ENCODE measurements around the gene SMURF1. TPM values are rescaled to one million over a fixed set of nuclear protein-coding genes. Genes with fewer than 3 reads are reported as not detected.

Gene SMURF1
- total RNA-seq, 2 experiments from 2014 or later, result 15.9 to 17.6 TPM

DNA sequence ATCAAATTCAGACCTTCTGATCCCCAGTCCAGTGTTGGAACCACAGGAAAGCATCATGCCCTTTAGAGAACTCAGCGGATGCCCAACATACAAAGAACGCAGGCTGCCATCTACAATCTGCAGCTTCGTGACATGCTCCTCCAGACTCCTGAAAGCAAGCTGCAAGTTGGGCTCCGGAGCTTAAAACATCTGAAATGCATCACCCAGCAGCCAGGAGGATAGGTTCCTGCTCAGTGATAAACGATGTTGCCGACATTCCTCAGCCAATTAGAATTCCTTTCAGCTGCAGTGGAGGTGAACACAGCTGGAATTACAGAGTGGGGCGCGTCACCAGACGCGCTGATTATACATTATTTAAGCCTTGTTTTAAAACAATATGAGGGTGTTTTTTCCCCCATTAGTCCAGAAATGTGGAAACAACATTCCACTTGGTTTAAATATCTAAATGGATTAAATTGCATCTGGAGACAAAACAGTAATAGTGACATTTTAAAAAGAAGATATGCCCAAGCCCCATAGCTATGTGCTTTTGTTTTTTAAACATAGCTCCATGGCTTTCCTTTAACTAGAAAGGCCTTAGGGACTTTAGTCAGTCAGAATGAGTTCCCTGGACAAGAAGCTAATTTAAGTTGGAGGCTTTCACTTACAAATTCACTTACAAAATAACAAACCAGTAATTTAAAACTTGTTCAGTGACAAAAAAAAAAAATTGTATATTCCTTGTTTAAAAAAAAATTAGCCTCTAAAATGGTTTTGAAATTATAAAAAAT, 6.3 kb downstream of the SMURF1 start:
- Mint-ChIP-seq H3K27ac (no peak overlapping the region), H3K36me3 (ENCODE audit: low read depth) (peaks cover 10% of the 10 kb centered on the region), H3K9me3 (no peaks in the 10 kb centered on the region), H3K4me1 (peaks cover 40% of the 10 kb centered on the region), H3K27me3 (no peaks in the 10 kb centered on the region), H3K4me3 (no peak overlapping the region)
- CTCF ChIA-PET, result no interaction called here
- no peak for DNase-seq
- POLR2A ChIA-PET, result interaction anchor here (1.0 to 1.1 kb wide), 2 partner anchors 188 to 420 kb away, joined by 3 read pairs; partner anchors contain the start of gene ARPC1A

DNA sequence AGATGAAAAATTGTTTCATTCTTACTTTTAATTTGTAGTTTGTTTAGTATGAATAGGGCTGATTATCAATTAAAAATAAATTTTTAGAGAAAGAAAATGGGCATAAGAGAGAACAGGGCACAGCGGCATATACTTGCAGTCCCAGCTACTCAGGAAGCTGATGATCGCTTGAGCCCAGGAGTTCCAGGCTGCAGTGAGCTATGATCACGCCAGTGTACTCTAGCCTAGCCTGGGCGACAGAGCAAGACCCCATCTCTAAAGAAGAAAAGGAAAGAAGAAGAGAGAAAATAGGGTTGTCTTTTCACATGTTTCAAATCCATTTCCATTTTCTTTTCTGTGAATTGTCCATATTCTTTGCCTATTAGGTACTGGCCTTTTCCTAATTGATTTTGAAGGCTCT, 8.0 kb downstream of the SMURF1 start:
- Mint-ChIP-seq H3K27me3 (no peaks in the 10 kb centered on the region), H3K27ac (no peak overlapping the region), H3K4me1 (peaks cover 31% of the 10 kb centered on the region), H3K36me3 (ENCODE audit: low read depth) (peaks cover 4% of the 10 kb centered on the region), H3K9me3 (no peaks in the 10 kb centered on the region), H3K4me3 (no peak overlapping the region)
- no peak for DNase-seq
- CTCF ChIA-PET, result no interaction called here
- POLR2A ChIA-PET, result no interaction called here

DNA sequence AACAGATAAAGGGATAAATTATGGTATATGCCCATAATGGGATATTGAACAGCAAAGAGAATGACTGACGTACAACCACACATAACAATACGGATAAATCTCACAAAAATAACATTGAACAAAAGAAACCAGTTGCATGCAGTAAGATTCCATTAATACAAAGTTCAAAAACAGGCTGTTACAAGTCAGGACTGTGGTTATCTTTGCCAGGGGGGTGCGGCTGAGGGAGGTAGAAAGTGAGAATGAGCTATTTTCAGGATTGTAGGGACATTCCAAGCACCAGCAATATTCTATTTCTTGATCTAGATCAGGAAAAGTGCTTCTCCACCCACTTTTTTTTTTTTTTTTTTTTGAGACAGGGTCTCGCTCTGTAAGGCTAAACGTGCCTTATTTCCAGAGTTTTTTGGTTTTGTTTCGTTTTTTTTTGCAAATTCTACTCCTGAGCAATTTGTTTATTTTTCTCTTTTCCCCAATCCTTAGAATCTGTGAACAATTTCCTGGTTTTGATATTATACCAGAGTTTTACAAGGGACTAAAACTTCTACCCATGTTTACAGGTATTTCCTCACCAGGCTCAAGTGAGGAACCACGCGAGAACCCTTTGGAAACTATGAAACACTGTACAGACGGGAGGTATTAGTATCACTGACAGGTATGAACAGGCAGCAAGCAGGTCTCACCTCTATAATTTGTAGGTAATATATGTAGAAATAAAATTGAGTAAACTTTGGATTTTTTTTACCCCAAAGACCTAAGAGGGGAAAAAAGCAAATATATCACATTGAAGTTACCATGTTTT, 9.9 kb downstream of the SMURF1 start:
- no peak for DNase-seq
- ChIA-PET POLR2A (no interaction called here), CTCF (no interaction called here)
- no peak overlapping the region for H3K27ac Mint-ChIP-seq
- no peaks in the 10 kb centered on the region for H3K27me3 Mint-ChIP-seq
- H3K4me1 Mint-ChIP-seq, result peaks cover 19% of the 10 kb centered on the region
- no peaks in the 10 kb centered on the region for H3K36me3 Mint-ChIP-seq (ENCODE audit: low read depth)
- H3K4me3 Mint-ChIP-seq, result no peak overlapping the region
- no peaks in the 10 kb centered on the region for H3K9me3 Mint-ChIP-seq

DNA sequence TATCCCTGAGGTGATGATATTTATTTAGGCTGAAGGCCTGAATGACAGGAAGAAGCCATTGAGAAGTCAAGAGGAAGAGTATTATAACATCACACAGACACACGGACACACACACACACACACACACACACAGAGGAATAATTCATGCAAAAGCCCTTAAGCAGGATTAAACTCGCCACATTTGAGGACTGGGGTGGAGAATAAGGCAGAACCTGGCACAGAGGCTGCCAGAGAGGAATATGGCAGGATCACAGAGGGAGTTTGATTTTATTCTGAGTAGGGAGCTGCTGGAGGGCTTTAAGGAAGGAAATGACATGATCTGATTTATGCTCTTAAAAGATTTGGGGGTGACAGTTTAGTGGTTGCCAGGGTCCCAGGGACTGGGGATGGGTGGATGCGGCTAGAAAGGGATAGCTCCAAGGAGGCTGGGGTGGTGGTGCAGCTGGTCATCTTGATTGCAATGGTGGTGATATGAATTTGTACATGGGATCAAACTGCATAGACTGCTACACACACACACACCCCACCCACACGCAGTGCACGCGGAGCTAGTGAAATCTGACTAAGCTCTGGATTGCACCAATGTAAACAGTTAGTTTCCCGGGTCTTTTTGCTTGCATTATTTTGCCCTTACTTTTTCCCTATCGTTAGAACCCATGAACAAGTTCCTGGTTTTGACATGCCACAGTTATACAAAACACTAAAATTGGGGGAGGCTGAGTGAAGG, 11.2 kb downstream of the SMURF1 start:
- no peak overlapping the region for H3K27ac Mint-ChIP-seq
- no peak overlapping the region for H3K4me3 Mint-ChIP-seq
- H3K36me3 Mint-ChIP-seq (ENCODE audit: low read depth), result no peaks in the 10 kb centered on the region
- H3K9me3 Mint-ChIP-seq, result no peaks in the 10 kb centered on the region
- ChIA-PET CTCF (no interaction called here), POLR2A (interaction anchor here (1.7 kb wide), 1 partner anchor 9 kb away, joined by 5 read pairs; no protein-coding TSS in a partner anchor)
- H3K4me1 Mint-ChIP-seq, result peaks cover 11% of the 10 kb centered on the region
- no peak for DNase-seq
- H3K27me3 Mint-ChIP-seq, result no peaks in the 10 kb centered on the region

DNA sequence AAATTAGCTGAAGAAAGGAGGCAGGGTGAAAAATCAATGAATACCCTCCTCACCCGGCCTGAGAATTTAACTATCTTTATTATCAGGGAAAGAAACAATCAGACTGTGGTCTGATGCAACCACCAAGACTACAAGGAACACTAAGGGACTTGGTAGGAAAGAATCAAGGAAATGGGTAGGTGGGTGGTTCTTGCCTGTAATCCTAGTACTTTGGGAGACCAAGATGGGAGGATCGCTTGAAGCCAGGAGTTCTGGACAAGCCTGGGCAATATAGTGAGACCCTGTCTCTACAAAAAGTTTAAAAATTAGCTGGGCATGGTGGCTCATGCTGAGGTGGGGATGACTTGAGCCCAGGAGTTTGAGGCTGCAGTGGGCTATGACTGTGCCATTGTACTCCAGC, 12.6 kb downstream of the SMURF1 start:
- Mint-ChIP-seq H3K9me3 (no peaks in the 10 kb centered on the region), H3K27me3 (no peaks in the 10 kb centered on the region), H3K4me1 (peaks cover 11% of the 10 kb centered on the region), H3K4me3 (no peak overlapping the region), H3K27ac (no peak overlapping the region), H3K36me3 (ENCODE audit: low read depth) (no peaks in the 10 kb centered on the region)
- ChIA-PET CTCF (interaction anchor here (0.8 kb wide), 1 partner anchor 11 kb away, joined by 3 read pairs; no protein-coding TSS in a partner anchor), POLR2A (interaction anchor here (1.6 kb wide), 1 partner anchor 11 kb away, joined by 6 read pairs; no protein-coding TSS in a partner anchor)
- DNase-seq, result no peak

DNA sequence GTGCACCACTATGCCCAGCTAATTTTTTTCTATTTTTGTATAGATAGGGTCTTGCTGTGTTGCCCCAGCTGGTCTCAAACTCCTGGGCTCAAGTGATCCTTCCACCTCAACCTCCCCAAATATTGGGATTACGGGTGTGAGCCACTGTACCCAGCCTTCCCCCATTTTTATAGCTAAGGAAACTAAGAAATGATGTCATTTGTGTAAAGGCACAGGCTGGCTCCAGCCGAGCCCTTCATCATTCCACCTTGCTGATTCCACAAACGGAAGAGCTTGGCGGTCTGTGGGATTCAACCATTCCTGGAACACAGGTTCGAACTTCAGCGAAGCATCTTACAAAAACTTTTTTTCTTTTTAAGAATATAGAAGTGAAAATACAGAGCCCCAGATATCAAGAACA, 14.4 kb downstream of the SMURF1 start:
- DNase-seq, result no peak
- Mint-ChIP-seq H3K9me3 (no peaks in the 10 kb centered on the region), H3K4me3 (no peak overlapping the region), H3K27ac (no peak overlapping the region), H3K27me3 (no peaks in the 10 kb centered on the region), H3K36me3 (ENCODE audit: low read depth) (no peaks in the 10 kb centered on the region), H3K4me1 (peaks cover 14% of the 10 kb centered on the region)
- ChIA-PET CTCF (interaction anchor here (0.6 kb wide), 1 partner anchor 70 kb away, joined by 3 read pairs; no protein-coding TSS in a partner anchor), POLR2A (interaction anchor here (1.6 kb wide), 1 partner anchor 13 kb away, joined by 6 read pairs; no protein-coding TSS in a partner anchor)

DNA sequence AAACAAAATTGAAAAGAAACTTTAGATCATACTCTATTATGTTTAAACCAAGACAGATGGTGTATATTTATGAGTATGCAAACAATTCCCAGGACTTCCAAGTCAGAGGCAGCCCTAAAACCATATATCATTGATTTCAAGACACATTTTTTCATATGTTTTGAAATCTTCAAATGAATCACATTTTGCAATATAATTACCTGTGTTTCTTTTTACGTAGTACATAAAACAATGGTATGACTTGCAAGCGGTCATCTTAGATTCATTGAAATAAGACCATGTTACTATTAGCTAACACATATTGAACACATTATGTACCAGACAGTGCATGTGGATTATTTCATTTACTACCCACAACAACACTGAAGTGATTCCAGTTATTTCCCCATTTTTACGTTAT, 14.9 kb downstream of the SMURF1 start:
- no peak for DNase-seq
- Mint-ChIP-seq H3K36me3 (ENCODE audit: low read depth) (no peaks in the 10 kb centered on the region), H3K27ac (no peak overlapping the region), H3K27me3 (no peaks in the 10 kb centered on the region), H3K4me1 (peaks cover 17% of the 10 kb centered on the region), H3K9me3 (no peaks in the 10 kb centered on the region), H3K4me3 (no peak overlapping the region)
- POLR2A ChIA-PET, result no interaction called here
- CTCF ChIA-PET, result interaction anchor here (0.5 kb wide), 1 partner anchor 120 kb away, joined by 3 read pairs; no protein-coding TSS in a partner anchor

DNA sequence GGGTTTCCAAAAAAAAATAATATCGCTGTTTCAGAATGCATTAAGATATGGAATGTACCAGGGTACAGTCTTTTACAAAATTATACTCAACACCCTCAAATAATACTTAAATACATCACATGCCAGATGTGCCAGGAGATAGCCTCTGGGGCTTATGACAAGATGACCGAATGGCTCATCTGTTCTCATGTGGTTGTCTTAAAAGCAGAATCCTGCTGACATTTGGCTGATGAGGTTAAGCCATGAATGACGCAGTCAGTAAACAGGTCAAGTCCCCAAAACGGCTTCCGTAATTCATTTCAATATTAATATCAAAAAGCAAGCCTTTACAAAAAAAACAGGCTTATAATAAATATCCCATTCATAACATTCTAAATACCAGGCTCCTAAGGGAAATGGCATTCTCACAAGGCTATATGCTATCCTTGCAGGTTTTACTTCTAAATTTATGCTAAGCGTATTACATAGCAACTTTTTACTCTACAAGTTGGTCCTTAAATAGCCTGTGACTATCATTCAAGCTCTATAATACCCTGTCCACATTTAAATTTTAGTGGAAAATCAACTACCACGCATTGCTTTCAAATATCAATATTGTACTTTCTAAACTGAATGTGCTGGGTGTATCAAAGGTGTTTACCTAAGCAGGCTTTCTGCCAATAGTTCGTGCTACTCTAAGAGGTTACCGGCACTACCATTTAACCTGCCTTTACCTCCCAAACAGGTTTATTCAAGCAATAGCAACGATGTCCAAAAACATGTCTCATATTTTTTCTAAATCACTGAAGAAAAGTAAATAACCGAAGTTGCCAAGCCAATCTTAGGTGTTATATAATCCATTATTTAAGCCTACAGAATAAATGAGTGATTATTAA, 15.6 kb downstream of the SMURF1 start:
- DNase-seq, result no peak

DNA sequence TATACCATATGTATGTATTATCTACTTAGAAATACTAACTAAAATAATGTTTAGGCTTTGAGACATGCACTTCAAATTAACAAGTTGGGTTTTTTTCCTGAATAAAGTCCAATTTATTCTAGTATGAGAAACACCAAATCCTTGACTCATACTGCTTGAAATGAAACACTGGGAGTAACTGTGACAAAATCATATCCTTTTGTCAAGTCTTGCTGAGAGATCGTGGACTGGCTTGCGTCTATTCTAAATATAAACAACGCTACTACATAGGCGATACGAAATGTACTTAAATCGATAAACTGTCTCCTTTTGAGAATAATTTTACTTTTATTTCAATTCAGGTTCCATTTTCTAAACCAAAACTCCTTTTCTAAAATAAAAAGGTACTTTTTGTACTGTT, 16.3 kb downstream of the SMURF1 start:
- DNase-seq, result no peak
- Mint-ChIP-seq H3K27me3 (no peaks in the 10 kb centered on the region), H3K4me1 (peaks cover 18% of the 10 kb centered on the region), H3K36me3 (ENCODE audit: low read depth) (no peaks in the 10 kb centered on the region), H3K9me3 (no peaks in the 10 kb centered on the region), H3K27ac (no peak overlapping the region), H3K4me3 (no peak overlapping the region)
- POLR2A ChIA-PET, result no interaction called here
- CTCF ChIA-PET, result no interaction called here

More for the DNA sequence above, 15.6 kb downstream of the SMURF1 start:
- CTCF ChIA-PET, result interaction anchor here (0.5 kb wide), 1 partner anchor 119 kb away, joined by 3 read pairs; no protein-coding TSS in a partner anchor
- Mint-ChIP-seq H3K36me3 (ENCODE audit: low read depth) (no peaks in the 10 kb centered on the region), H3K9me3 (no peaks in the 10 kb centered on the region), H3K4me1 (peaks cover 20% of the 10 kb centered on the region), H3K27me3 (no peaks in the 10 kb centered on the region), H3K27ac (no peak overlapping the region), H3K4me3 (no peak overlapping the region)
- POLR2A ChIA-PET, result no interaction called here

DNA sequence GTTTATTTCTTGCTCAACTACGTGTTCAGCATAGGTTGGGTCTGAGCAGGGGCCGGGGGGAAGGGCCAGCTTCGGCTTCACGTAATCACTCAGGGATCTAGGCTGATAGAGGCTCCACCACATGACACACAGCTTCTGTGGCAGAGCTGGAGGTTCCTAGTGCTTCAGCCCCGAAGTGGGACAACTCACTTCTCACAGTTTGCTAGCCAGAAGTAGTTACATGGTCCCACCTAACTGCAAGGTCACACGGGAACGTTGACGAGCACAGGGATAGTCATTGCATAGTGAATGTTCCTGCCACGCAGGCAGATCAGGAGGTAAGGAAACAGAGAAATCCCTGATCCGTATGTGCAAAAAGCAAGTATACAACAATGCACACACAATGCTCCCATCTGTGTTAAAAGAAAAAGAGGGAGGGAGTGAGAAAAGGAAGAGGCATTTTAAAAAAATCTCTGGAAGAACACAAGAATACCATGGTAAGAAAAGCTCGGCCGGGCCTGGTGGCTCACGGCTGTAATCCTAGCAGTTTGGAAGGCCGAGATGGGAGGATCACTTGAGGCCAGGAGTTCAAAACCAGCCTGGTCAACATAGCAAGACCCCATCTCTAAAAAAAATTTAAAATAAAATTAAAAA, 16.9 kb downstream of the SMURF1 start:
- Mint-ChIP-seq H3K27me3 (no peaks in the 10 kb centered on the region), H3K9me3 (no peaks in the 10 kb centered on the region), H3K36me3 (ENCODE audit: low read depth) (no peaks in the 10 kb centered on the region), H3K27ac (no peak overlapping the region), H3K4me3 (no peak overlapping the region), H3K4me1 (peaks cover 14% of the 10 kb centered on the region)
- DNase-seq, result no peak
- ChIA-PET CTCF (no interaction called here), POLR2A (no interaction called here)

DNA sequence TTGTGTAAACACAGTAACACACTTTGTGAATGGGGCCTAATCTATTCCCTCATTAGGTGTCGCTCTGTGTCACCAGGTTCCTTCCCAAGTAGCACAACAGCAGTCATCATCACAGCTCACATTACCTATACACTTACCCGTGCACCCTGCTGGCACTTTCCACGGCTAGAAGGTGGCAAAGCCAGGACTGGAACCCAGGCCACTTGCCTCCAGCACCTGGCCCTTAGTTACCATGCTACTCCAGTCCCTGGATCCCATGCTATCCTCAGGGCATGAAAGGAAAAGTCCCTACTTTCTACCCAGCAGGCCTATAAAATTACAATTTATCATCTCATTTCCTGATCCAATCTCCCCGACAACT, 18.4 kb downstream of the SMURF1 start:
- Mint-ChIP-seq H3K9me3 (peaks cover 2% of the 10 kb centered on the region), H3K4me1 (peaks cover 14% of the 10 kb centered on the region), H3K27ac (no peak overlapping the region), H3K4me3 (no peak overlapping the region), H3K36me3 (ENCODE audit: low read depth) (peaks cover 5% of the 10 kb centered on the region), H3K27me3 (no peaks in the 10 kb centered on the region)
- POLR2A ChIA-PET, result no interaction called here
- CTCF ChIA-PET, result no interaction called here
- no peak for DNase-seq
